ENCODE measurements around the gene ABHD18.

DNA sequence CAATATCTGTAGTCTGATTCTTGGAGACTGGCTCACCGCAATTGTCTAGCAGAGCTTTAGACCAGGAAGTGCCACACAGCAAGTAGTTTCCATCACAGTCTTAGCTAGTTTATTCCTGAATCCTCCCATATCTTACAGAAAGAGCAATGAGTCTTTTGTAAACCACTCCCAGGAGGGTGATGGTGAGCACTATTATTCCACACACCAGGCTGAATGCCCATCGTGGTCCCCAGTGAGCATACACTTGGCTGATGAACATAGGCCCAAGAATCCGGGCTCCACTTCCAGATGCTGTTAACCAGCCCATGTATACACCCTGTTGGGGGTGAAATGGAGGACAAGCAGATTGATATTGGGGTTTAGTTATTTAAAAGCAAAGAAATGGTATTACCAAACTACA lies 44.7 kb upstream of the ABHD18 start:
- no peak for TF ChIP-seq POLR2A (IDR thresholded peaks at IDR 0.05; ENCODE audit: low read length)
- no peak for TF ChIP-seq GATA1 (IDR thresholded peaks at IDR 0.05; ENCODE audit: low read depth, low read length)

Data from erythroblast (primary cell).